IMR-90 (cell line): ENCODE results near the gene AJM1. TPM values are rescaled to one million over a fixed set of nuclear protein-coding genes. Genes with fewer than 3 reads are reported as not detected.
A peak's percentile ranks its signal among the peaks of the same experiment; 100 is the strongest.

Experiments used
- ATAC-seq: fragments of 200-7000 bp; cut with Tn5 transposase; 2 replicates; pipeline ENCODE4 v1.9.1; 2020; ENCODE audit warnings: low read depth, mild to moderate bottlenecking, moderate library complexity
- BruUV-seq: library from RNA; stranded (reverse); fragments of 400-500 nt; replicated peaks from 2 replicates; lab custom pipeline; 2021; lab: Mats Ljungman, UMichigan
- CTCF ChIA-PET: fragments of 300-600 bp; formaldehyde crosslinking; extraction: SDS; loops from one replicate; lab custom pipeline; 2021; ENCODE audit warnings: antibody characterized with exemption; lab: Yijun Ruan, JAX
- POLR2A ChIA-PET: fragments of 300-600 bp; sonication (Branson Sonifier 250); formaldehyde crosslinking; loops from one replicate; lab custom pipeline; 2022; ENCODE audit warnings: antibody characterized with exemption; ENCODE audit not compliant: unreplicated experiment; lab: Charles Lee
- DNase-seq: peaks from one replicate; pipeline ENCODE4 v3.0.0; 2013
- H2AFZ ChIP-seq: replicated peaks from 2 replicates; pipeline ENCODE3; 2013; ENCODE audit warnings: low read length, mild to moderate bottlenecking; ENCODE audit not compliant: poor library complexity
- H2AK5ac ChIP-seq: 2 replicates; pipeline ENCODE4 v1.6.1; 2013; ENCODE audit warnings: low read depth, low read length, inconsistent platforms
- H2AK9ac ChIP-seq: replicated peaks from 2 replicates; pipeline ENCODE3; 2013; ENCODE audit warnings: mild to moderate bottlenecking, low read depth, low read length, moderate library complexity; ENCODE audit not compliant: poor library complexity
- H2BK120ac ChIP-seq: 2 replicates; pipeline ENCODE4 v1.6.1; 2013; ENCODE audit warnings: low read depth, low read length, inconsistent platforms
- H2BK15ac ChIP-seq: 3 replicates; pipeline ENCODE4 v1.6.1; 2013; ENCODE audit warnings: low read depth, low read length, inconsistent platforms
- H2BK20ac ChIP-seq: 2 replicates; pipeline ENCODE4 v1.6.1; 2013; ENCODE audit warnings: low read depth, mild to moderate bottlenecking, inconsistent platforms, low read length, moderate library complexity
- H2BK5ac ChIP-seq: 2 replicates; pipeline ENCODE4 v1.6.1; 2013; ENCODE audit warnings: mild to moderate bottlenecking, low read depth, low read length, inconsistent platforms; ENCODE audit not compliant: poor library complexity, severe bottlenecking
- H3K14ac ChIP-seq: replicated peaks from 2 replicates; pipeline ENCODE4 v1.6.1; 2013; ENCODE audit warnings: low read depth, low read length, inconsistent platforms
- H3K18ac ChIP-seq: 2 replicates; pipeline ENCODE4 v1.6.1; 2013; ENCODE audit warnings: low read depth, low read length, control low read depth
- H3K23ac ChIP-seq: 2 replicates; pipeline ENCODE4 v1.6.1; 2013; ENCODE audit warnings: low read depth, low read length, inconsistent platforms
- H3K27ac ChIP-seq: 2 replicates; pipeline ENCODE4 v1.5.1; 2013; ENCODE audit warnings: mild to moderate bottlenecking, control low read depth, low read length; ENCODE audit not compliant: insufficient read depth
- H3K27me3 ChIP-seq: 2 replicates; pipeline ENCODE4 v1.6.1; 2013; ENCODE audit warnings: low read length; ENCODE audit not compliant: control insufficient read depth, insufficient read depth
- H3K36me3 ChIP-seq: 2 replicates; pipeline ENCODE4 v1.6.1; 2013; ENCODE audit warnings: low read length, mixed read lengths; ENCODE audit not compliant: control insufficient read depth, insufficient read depth
- H3K4ac ChIP-seq: 2 replicates; pipeline ENCODE4 v1.6.1; 2013; ENCODE audit warnings: low read depth, low read length, inconsistent platforms
- H3K4me1 ChIP-seq: 2 replicates; pipeline ENCODE4 v1.6.1; 2013; ENCODE audit warnings: low read length, mixed read lengths; ENCODE audit not compliant: control insufficient read depth, insufficient read depth
- H3K4me2 ChIP-seq: 2 replicates; pipeline ENCODE4 v1.6.1; 2013; ENCODE audit warnings: low read depth, mild to moderate bottlenecking, control low read depth, low read length, moderate library complexity
- H3K4me3 ChIP-seq: 2 replicates; pipeline ENCODE4 v1.5.1; 2013; ENCODE audit warnings: low read depth, mild to moderate bottlenecking, control low read depth, low read length, moderate library complexity; ENCODE audit not compliant: insufficient read depth
- H3K56ac ChIP-seq: 2 replicates; pipeline ENCODE4 v1.6.1; 2013; ENCODE audit warnings: low read length, inconsistent platforms; ENCODE audit not compliant: insufficient read depth; ENCODE audit errors: extremely low read depth
- H3K79me1 ChIP-seq, 2 experiments: 2 replicates each; pipeline ENCODE4 v1.6.1; 2013; ENCODE audit warnings: low read length in 2 of 2, inconsistent platforms in 1 of 2, low read depth in 1 of 2
- H3K9ac ChIP-seq: 2 replicates; pipeline ENCODE4 v1.6.1; 2013; ENCODE audit warnings: low read depth, low read length, control low read depth
- H3K9me1 ChIP-seq: 2 replicates; pipeline ENCODE4 v1.6.1; 2013; ENCODE audit warnings: low read length, inconsistent platforms; ENCODE audit not compliant: insufficient read depth
- H3K9me3 ChIP-seq: 2 replicates; pipeline ENCODE4 v1.6.1; 2013; ENCODE audit warnings: low read length; ENCODE audit not compliant: control insufficient read depth, insufficient read depth
- H4K20me1 ChIP-seq: 2 replicates; pipeline ENCODE4 v1.6.1; 2013; ENCODE audit warnings: low read length, inconsistent platforms; ENCODE audit not compliant: insufficient read depth
- H4K5ac ChIP-seq: 2 replicates; pipeline ENCODE4 v1.6.1; 2013; ENCODE audit warnings: mild to moderate bottlenecking, low read depth, low read length, control low read depth
- H4K8ac ChIP-seq, 2 experiments: 2 replicates each; pipeline ENCODE4 v1.6.1; 2013; ENCODE audit warnings: low read depth in 2 of 2, low read length in 2 of 2, control low read depth in 1 of 2, inconsistent platforms in 1 of 2
- H4K91ac ChIP-seq: 2 replicates; pipeline ENCODE4 v1.6.1; 2013; ENCODE audit warnings: low read depth, low read length, inconsistent platforms; ENCODE audit not compliant: insufficient read depth
- BHLHE40 ChIP-seq: fragments of 150-350 bp; IDR thresholded peaks from 2 replicates; pipeline ENCODE4 v1.6.1; 2016; ENCODE audit warnings: mild to moderate bottlenecking, low read depth, low read length
- CEBPB ChIP-seq: IDR thresholded peaks from 2 replicates; pipeline ENCODE4 v1.6.1; 2012; ENCODE audit warnings: low read depth, low read length, improper control_type of control experiment
- CHD1 ChIP-seq: IDR thresholded peaks from 2 replicates; pipeline ENCODE4 v1.6.1; 2012; ENCODE audit warnings: low read depth, low read length, improper control_type of control experiment
- CTCF ChIP-seq: conservative IDR thresholded peaks from 2 replicates; pipeline ENCODE4 v1.5.1; 2012; ENCODE audit warnings: mild to moderate bottlenecking, low read depth, low read length, improper control_type of control experiment
- ELK1 ChIP-seq: fragments of 150-350 bp; IDR thresholded peaks from 2 replicates; pipeline ENCODE4 v1.6.1; 2016; ENCODE audit warnings: low read depth, mild to moderate bottlenecking, low read length, moderate library complexity, borderline replicate concordance
- FOS ChIP-seq: fragments of 150-350 bp; IDR thresholded peaks from 2 replicates; pipeline ENCODE4 v1.6.1; 2016; ENCODE audit warnings: low read depth, low read length
- MAFK ChIP-seq: IDR thresholded peaks from 2 replicates; pipeline ENCODE4 v1.6.1; 2012; ENCODE audit warnings: low read depth, low read length, improper control_type of control experiment
- MAZ ChIP-seq: IDR thresholded peaks from 2 replicates; pipeline ENCODE4 v1.6.1; 2012; ENCODE audit warnings: low read depth, mild to moderate bottlenecking, low read length, improper control_type of control experiment, moderate library complexity, borderline replicate concordance
- MXI1 ChIP-seq: IDR thresholded peaks from 2 replicates; pipeline ENCODE4 v1.6.1; 2012; ENCODE audit warnings: low read depth, mild to moderate bottlenecking, low read length, moderate library complexity, borderline replicate concordance
- NFE2L2 ChIP-seq: fragments of 150-350 bp; IDR thresholded peaks from 2 replicates; pipeline ENCODE4 v1.6.1; 2016; ENCODE audit warnings: low read depth, mild to moderate bottlenecking, low read length
- POLR2A ChIP-seq: IDR thresholded peaks from 2 replicates; pipeline ENCODE4 v1.6.1; 2012; ENCODE audit warnings: mild to moderate bottlenecking, low read depth, low read length
- RAD21 ChIP-seq: IDR thresholded peaks from 2 replicates; pipeline ENCODE4 v1.6.1; 2012; ENCODE audit warnings: low read length, improper control_type of control experiment
- RCOR1 ChIP-seq: IDR thresholded peaks from 2 replicates; pipeline ENCODE4 v1.6.1; 2012; ENCODE audit warnings: mild to moderate bottlenecking, low read length, improper control_type of control experiment; ENCODE audit not compliant: insufficient replicate concordance
- RFX5 ChIP-seq: IDR thresholded peaks from 2 replicates; pipeline ENCODE4 v1.8.0; 2012; ENCODE audit warnings: low read depth, mild to moderate bottlenecking, low read length, moderate library complexity
- SMC3 ChIP-seq: fragments of 150-350 bp; IDR thresholded peaks from 2 replicates; pipeline ENCODE4 v1.6.1; 2016; ENCODE audit warnings: low read depth, mild to moderate bottlenecking, antibody characterized with exemption, low read length, moderate library complexity
- USF2 ChIP-seq: fragments of 150-350 bp; IDR thresholded peaks from 2 replicates; pipeline ENCODE4 v1.6.1; 2017; ENCODE audit warnings: mild to moderate bottlenecking, antibody characterized with exemption, low read length, low read depth
- WGBS, 2 experiments: methylation state at CpG; one replicate each; pipeline versions ENCODE4 v1.1.5 to v1.1.7; 2013; ENCODE audit warnings: missing lambda C conversion rate in 2 of 2; ENCODE audit not compliant: insufficient read length in 1 of 2; ENCODE audit errors: extremely low coverage in 2 of 2; 5-methylcytosine and 5-hydroxymethylcytosine counted together
- dilution Hi-C: fragments of 300-500 bp; cut with HindIII; formaldehyde crosslinking; loops from one replicate; pipeline ENCODE4 v1.14.3; 2018; ENCODE audit warnings: low sequenced_read_pairs; ENCODE audit not compliant: unreplicated experiment
- in situ Hi-C: fragments of 300-500 bp; cut with MboI; formaldehyde crosslinking; loops from 3 replicates; pipeline ENCODE4 v1.14.3; 2019; ENCODE audit warnings: low sequenced_read_pairs, inconsistent platforms, mixed read lengths
- intact Hi-C: fragments of 100-400 bp; cut with micrococcal nuclease; formaldehyde crosslinking; loops from 2 replicates; pipeline ENCODE4 v1.10.0; 2022
- polyA plus RNA-seq, 3 experiments: library from polyadenylated mRNA; depleted of rRNA; stranded (reverse); fragments of >200 nt; gene quantifications; 2 replicates each; pipeline ENCODE4 v1.2.3, GENCODE V29; 2012; ENCODE audit warnings: low replicate concordance in 1 of 3
- total RNA-seq: library from RNA; depleted of rRNA; stranded (reverse); fragments of >200 nt; gene quantifications from 2 replicates; pipeline ENCODE4 v1.2.3, GENCODE V29; 2012

The AJM1 gene
- total and polyA plus RNA-seq, 2 of the 4 experiments (the other 2 are of a cell fraction) = 0.18 to 1.5 TPM

- no peak for ATAC-seq
Measured at GRCh38 chr9:136853596-136854112, 11.4 kb downstream of the AJM1 start.

More at GRCh38 chr9:136853596-136854112, 11.4 kb downstream of the AJM1 start:
- DNase-seq = no peak
- Histone ChIP-seq H2BK120ac (no peak overlapping the region), H4K5ac (no peak overlapping the region), H2AK9ac (peak overlapping the region; percentile 15), H2BK5ac (no peak overlapping the region), H3K4me2 (no peak overlapping the region), H2BK15ac (no peak overlapping the region), H3K9ac (no peak overlapping the region), H3K79me1 (peaks cover 9 to 18% of the 10 kb centered on the region in 2 experiments; a peak in 2 of 4 replicates), H2AK5ac (no peak overlapping the region), H3K56ac (no peak overlapping the region), H3K23ac (no peak overlapping the region), H2AFZ (no peak overlapping the region), H3K4me1 (peaks cover 8% of the 10 kb centered on the region), H3K36me3 (peaks cover 15% of the 10 kb centered on the region; the same call in 1 of the 2 replicates), H3K27ac (no peak overlapping the region), H2BK20ac (no peak overlapping the region), H3K9me3 (no peaks in the 10 kb centered on the region), H3K14ac (no peak overlapping the region), H3K27me3 (no peaks in the 10 kb centered on the region), H3K4me3 (no peak overlapping the region), H3K4ac (no peak overlapping the region), H3K9me1 (no peaks in the 10 kb centered on the region), H4K91ac (no peak overlapping the region), H3K18ac (no peak overlapping the region), H4K20me1 (peaks cover 12% of the 10 kb centered on the region), H4K8ac (no peak overlapping the region)
- WGBS, 2 experiments = 96% methylated on average over 9 of the region's 18 CpGs; no CpG with 5 or more reads in 1 of the 2 experiments
- in situ Hi-C loops = no loop called here
- TF ChIP-seq BHLHE40 = no peak
- no peak for TF ChIP-seq RCOR1
- TF ChIP-seq USF2 = no peak
- TF ChIP-seq RAD21 = no peak
- no peak for TF ChIP-seq CEBPB
- TF ChIP-seq MAFK = no peak
- no peak for TF ChIP-seq MAZ
- TF ChIP-seq ELK1 = no peak
- TF ChIP-seq CTCF = no peak
- TF ChIP-seq RFX5 = no peak
- TF ChIP-seq POLR2A = no peak
- TF ChIP-seq FOS = no peak
- no peak for TF ChIP-seq CHD1
- TF ChIP-seq MXI1 = no peak
- TF ChIP-seq SMC3 = no peak
- TF ChIP-seq NFE2L2 = no peak
- no TSS peak for BruUV-seq
- intact Hi-C loops = no loop called here
- ChIA-PET CTCF (no interaction called here), POLR2A (interaction anchor here (0.5 kb wide), 1 partner anchor 112 kb away, joined by 3 read pairs; no protein-coding TSS in a partner anchor)
- dilution Hi-C loops = no loop called here
